Measurements from ENCODE around the gene ZNF280A.
"Not testable (repeated sequence)": the region's sequence is repeated elsewhere in the genome, so short reads cannot be mapped to it uniquely, and the experiment has no call there.

Gene ZNF280A

GRCh38 chr22:22538226-22538989 lies 18.3 kb upstream of the ZNF280A start:
- DNase-seq (ENCODE audit: low spot score) = no peak

GRCh38 chr22:22536916-22537315 lies 16.8 kb upstream of the ZNF280A start:
- DNase-seq (ENCODE audit: low spot score) = no peak

- DNase-seq (ENCODE audit: low spot score) = no peak
These were observed 16.4 kb upstream of the ZNF280A start for GRCh38 chr22:22536515-22536914.

DNA sequence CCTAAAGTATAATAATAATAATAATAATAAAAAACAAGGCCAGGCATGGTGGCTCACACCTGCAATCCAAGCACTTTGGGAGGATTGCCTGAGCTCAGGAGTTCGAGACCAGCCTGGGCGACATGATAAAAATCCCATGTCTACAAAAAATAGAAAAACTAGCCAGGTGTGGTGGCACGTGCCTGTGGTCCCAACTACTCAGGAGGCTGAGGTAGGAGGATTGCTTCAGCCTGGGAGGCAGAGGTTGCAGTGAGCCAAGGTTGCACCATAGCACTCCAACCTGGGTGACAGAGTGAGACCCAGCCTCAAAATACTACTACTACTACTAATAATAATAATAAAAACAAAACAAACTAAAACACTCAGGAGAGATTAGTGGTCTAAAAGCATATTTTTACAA lies 15.6 kb upstream of the ZNF280A start:
- DNase-seq (ENCODE audit: low spot score) = no peak

GRCh38 chr22:22534604-22535415 lies 14.7 kb upstream of the ZNF280A start:
- DNase-seq (ENCODE audit: low spot score) = no peak

- DNase-seq (ENCODE audit: low spot score) = no peak
These were observed 13.8 kb upstream of the ZNF280A start for GRCh38 chr22:22533863-22534262.

DNA sequence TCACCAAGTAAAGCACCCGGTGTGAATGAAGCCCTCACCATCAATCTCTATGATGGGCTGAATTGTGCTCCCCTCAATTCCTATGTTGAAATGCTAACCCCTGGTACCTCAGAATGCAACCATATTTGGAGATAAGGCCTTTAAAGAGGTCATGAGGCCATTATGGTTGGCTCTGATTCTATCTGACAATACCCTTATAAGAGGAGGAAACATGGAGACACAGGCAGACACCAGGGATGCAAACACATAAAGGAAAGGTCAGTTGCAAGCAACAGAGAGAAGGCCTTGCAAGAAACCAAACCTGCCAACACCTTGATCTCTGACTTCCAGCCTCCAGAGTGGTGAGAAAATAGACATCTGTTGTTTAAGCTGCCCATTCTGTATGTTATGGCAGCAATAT lies 13.3 kb upstream of the ZNF280A start:
- DNase-seq (ENCODE audit: low spot score) = no peak

DNA sequence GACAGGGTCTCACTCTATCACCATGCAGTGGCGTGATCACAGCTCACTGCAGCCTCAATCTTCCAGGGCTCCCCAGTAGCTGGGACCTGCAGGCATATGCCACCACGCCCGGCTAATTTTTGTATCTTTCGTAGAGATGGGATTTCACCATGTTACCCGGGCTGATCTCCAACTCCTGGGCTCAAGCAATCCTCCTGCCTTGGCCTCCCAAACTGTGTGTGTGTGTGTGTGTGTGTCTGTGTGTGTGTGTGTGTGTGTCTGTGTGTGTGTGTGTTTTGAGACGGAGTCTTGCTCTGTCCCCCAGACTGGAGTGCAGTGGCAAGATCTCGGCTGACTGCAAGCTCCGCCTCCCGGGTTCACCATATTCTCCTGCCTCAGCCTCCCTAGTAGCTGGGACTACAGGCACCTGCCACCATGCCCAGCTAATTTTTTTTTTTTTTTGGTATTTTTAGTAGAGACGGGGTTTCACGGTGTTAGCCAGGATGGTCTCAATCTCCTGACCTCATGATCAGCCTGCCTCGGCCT lies 12.5 kb upstream of the ZNF280A start:
- not testable (repeated sequence) for DNase-seq (ENCODE audit: low spot score)

DNA sequence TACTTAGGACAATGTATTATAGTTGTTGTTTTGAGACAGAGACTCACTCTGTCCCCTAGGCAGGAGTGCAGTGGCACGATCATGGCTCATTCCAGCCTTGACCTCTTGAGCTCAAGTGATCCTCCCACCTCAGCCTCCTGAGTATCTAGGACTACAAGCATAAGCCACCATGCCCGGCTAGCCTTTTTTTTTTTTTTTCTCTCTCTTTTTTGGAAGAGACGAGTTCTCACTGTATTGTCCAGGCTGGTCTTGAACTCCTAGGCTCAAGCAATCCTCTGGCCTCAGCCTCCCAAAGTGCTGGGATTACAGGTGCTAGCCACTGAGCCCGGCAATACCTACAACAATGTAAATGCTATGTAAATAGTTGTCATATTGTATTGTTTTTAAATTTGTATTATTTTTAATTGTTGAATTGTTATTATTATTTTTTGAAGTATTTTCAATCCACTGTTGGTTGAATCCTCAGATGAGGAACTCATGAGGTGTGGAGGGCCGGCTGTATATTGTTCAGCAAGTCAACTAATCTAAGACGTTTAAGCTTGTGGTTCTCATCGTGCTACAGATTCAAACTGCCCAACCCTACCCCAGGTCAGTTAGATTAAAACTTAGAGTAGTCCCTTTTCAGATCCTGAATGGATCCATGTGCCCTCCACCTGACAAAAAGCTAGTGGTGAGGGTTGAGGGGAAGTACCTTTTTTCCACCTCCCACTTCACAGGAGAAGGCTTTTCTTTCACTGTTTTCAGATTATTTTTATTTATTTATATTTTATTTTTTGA lies 11.9 kb upstream of the ZNF280A start:
- no peak for DNase-seq (ENCODE audit: low spot score)

- DNase-seq (ENCODE audit: low spot score) = no peak
These were observed 8.7 kb upstream of the ZNF280A start for GRCh38 chr22:22528780-22529179.

DNA sequence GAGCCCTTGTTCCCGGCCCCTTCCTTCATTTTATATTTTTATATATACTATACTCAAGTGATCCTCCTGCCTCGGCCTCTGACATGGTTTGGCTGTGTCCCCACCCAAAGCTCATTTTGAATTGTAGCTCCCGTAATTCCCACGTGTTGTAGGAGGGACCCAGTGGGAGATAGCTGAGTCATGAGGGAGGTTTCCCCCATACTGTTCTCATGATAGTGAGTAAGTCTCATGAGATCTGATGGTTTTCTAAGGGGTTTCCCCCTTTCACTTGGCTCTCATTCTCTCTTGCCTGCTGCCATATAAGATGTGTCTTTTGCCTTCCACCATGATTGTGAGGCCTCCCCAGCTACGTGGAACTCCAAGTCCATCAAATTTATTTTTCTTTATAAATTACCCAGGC lies 7.2 kb upstream of the ZNF280A start:
- DNase-seq (ENCODE audit: low spot score) = no peak

DNA sequence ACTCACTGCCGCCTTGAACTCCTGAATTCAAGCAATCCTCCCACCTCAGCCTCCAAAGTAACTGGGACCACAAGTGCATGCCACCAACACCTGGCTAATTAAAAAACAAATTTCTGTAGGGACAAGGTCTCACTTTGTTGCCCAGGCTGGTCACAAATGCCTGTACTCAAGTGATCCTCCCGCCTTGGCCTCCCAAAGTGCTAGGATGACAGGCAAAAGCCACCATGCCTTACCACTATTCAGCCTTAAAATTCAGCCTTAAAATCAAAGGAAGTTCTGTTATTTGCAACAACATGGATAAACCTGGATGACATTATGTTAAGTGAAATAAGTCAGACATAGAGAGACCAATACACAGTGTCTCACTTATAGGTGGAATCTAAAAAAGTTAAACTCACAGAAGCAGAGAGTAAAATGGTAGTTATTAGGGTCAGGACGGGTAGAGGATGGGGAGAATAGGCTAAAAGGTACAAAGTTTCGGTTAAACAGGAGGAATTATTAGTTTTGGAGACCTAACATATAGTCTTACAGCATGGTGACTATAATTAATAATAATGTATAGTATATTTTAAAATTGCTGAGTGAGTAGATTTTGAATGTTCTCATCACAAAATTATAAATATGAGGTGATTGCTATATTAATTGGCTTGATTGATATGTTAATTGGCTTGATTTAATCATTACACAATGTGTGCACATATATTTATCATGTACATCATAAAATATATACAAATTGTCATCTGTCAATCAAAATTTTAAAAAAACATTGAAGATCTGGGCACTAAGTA lies 6.2 kb upstream of the ZNF280A start:
- no peak for DNase-seq (ENCODE audit: low spot score)

DNA sequence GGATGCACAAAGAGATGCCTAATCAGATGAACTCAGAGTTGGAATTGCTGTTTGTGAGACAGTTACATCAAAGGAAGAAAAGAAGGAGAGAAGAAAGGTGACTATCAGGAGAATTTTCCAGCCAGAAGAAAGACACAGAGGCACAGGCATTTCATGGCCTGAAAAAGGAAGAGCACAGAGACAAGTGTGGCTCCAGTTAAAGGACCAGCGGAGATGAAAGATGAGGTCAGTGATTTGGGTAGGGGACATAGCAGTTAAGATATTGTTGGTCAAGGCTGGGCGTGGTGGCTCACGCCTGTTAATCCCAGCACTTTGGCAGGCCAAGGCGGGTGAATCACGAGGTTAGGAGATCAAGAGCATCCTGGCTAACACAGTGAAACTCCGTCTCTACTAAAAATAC lies 3.4 kb upstream of the ZNF280A start:
- no peak for DNase-seq (ENCODE audit: low spot score)

- no peak for DNase-seq (ENCODE audit: low spot score)
These were observed 1.6 kb upstream of the ZNF280A start for GRCh38 chr22:22521631-22522030.

GRCh38 chr22:22520667-22521602 lies 865 bp upstream of the ZNF280A start:
- no peak for DNase-seq (ENCODE audit: low spot score)

- no peak for DNase-seq (ENCODE audit: low spot score)
These were observed 479 bp downstream of the ZNF280A start for GRCh38 chr22:22519591-22519990.

- no peak for DNase-seq (ENCODE audit: low spot score)
These were observed 3.1 kb downstream of the ZNF280A start for GRCh38 chr22:22516992-22517391.

- no peak for DNase-seq (ENCODE audit: low spot score)
These were observed 4.2 kb downstream of the ZNF280A start for GRCh38 chr22:22515890-22516289.

- not testable (repeated sequence) for DNase-seq (ENCODE audit: low spot score)
These were observed 5.6 kb downstream of the ZNF280A start for GRCh38 chr22:22514431-22514830.

DNA sequence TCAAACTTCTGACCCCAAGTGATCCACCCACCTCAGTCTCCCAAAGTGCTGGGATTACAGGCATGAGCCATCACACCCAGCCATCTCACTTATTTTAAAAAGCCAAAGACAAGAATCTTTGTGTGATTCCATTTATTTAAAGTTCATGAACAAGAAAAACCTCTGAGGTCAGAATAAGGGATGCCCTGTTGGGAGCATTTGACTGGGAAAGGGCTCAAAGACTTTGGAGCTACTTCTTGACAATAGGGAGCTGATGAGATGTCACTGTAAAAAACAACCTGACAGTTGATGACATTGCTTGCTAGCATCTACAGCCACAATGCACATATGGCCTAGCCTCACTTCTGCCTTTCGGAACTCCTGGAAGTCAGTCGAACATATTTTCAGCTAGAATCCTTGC lies 6.5 kb downstream of the ZNF280A start:
- no peak for DNase-seq (ENCODE audit: low spot score)

Data from SW480 (cell line).